SK-N-SH (cell line): ENCODE results near the gene PARP16. TPM values are rescaled to one million over a fixed set of nuclear protein-coding genes. Genes with fewer than 3 reads are reported as not detected.

Experiments
- CTCF ChIA-PET: fragments of 300-600, 350-600 bp; formaldehyde crosslinking; extraction: SDS; loops from one replicate; lab custom pipeline; 2021; lab: Yijun Ruan, JAX
- POLR2A ChIA-PET: fragments of 350-600 bp; sonication (Branson Sonifier 250); formaldehyde crosslinking; extraction: SDS; loops from one replicate; lab custom pipeline; 2020; ENCODE audit warnings: antibody characterized with exemption, inconsistent platforms; lab: Yijun Ruan, JAX
- DNase-seq: peaks from one replicate; pipeline ENCODE4 v3.0.0; 2012
- H2AFZ ChIP-seq: fragments of 200-600 bp; sonication (generic); 2 replicates; pipeline ENCODE4 v1.8.1; 2016; ENCODE audit warnings: antibody characterized with exemption, mild to moderate bottlenecking, low read depth
- H3F3A ChIP-seq: fragments of 200-600 bp; sonication (generic); replicated peaks from 2 replicates; pipeline ENCODE3; 2016; ENCODE audit warnings: antibody characterized with exemption, mild to moderate bottlenecking; ENCODE audit not compliant: insufficient read depth
- H3K27ac ChIP-seq, 2 experiments: fragments of 200-500 bp in 1 of 2; fragments of 200-600 bp in 1 of 2; sonication (Bioruptor generic) in 1 of 2; sonication (generic), shearing (Covaris generic) in 1 of 2; 2 replicates each; pipeline versions ENCODE4 v1.5.1 to v1.6.1; 2014 to 2016; ENCODE audit warnings: low read depth in 2 of 2, inconsistent platforms in 1 of 2, low read length in 1 of 2, mild to moderate bottlenecking in 1 of 2, mixed read lengths in 1 of 2
- H3K27me3 ChIP-seq: fragments of 200-600 bp; sonication (generic), shearing (Covaris generic); 2 replicates; pipeline ENCODE4 v1.6.1; 2016; ENCODE audit warnings: mixed run types; ENCODE audit not compliant: insufficient read depth
- H3K36me3 ChIP-seq, 2 experiments: fragments of 200-500 bp in 1 of 2; fragments of 200-600 bp in 1 of 2; sonication (Bioruptor generic) in 1 of 2; sonication (generic) in 1 of 2; replicated peaks in 1 of 2; 2 replicates each; pipeline versions ENCODE3 to v1.5.1; 2014 to 2016; ENCODE audit warnings: low read length in 1 of 2, mild to moderate bottlenecking in 1 of 2; ENCODE audit not compliant: insufficient read depth in 2 of 2, control insufficient read depth in 1 of 2
- H3K4me1 ChIP-seq, 2 experiments: fragments of 200-500 bp in 1 of 2; fragments of 200-600 bp in 1 of 2; sonication (Bioruptor generic) in 1 of 2; sonication (generic), shearing (Covaris generic) in 1 of 2; 2 replicates each; pipeline versions ENCODE4 v1.5.1 to v1.6.1; 2014 to 2016; ENCODE audit warnings: low read depth in 1 of 2, low read length in 1 of 2, mixed run types in 1 of 2; ENCODE audit not compliant: insufficient read depth in 2 of 2, control insufficient read depth in 1 of 2
- H3K4me2 ChIP-seq: fragments of 200-600 bp; sonication (generic), shearing (Covaris generic); 2 replicates; pipeline ENCODE4 v1.6.1; 2017; ENCODE audit warnings: mixed run types
- H3K4me3 ChIP-seq, 2 experiments: fragments of 200-500 bp in 1 of 2; fragments of 200-600 bp in 1 of 2; sonication (Bioruptor generic) in 1 of 2; sonication (generic), shearing (Covaris generic) in 1 of 2; 2 replicates each; pipeline versions ENCODE4 v1.5.1 to v1.8.1; 2014 to 2016; ENCODE audit warnings: low read depth in 2 of 2, inconsistent platforms in 1 of 2, low read length in 1 of 2, mild to moderate bottlenecking in 1 of 2, mixed read lengths in 1 of 2, moderate library complexity in 1 of 2
- H3K79me2 ChIP-seq: fragments of 200-600 bp; sonication (generic); 2 replicates; pipeline ENCODE4 v1.8.1; 2017; ENCODE audit warnings: mild to moderate bottlenecking; ENCODE audit not compliant: insufficient read depth
- H3K9ac ChIP-seq: fragments of 200-600 bp; sonication (generic); 2 replicates; pipeline ENCODE4 v1.6.1; 2017; ENCODE audit warnings: mixed run types
- H3K9me2 ChIP-seq: fragments of 200-600 bp; sonication (generic); 2 replicates; pipeline ENCODE4 v1.6.1; 2017; ENCODE audit warnings: mixed run types
- H3K9me3 ChIP-seq: fragments of 200-600 bp; sonication (generic); 2 replicates; pipeline ENCODE4 v1.6.1; 2017; ENCODE audit warnings: mixed run types, mild to moderate bottlenecking, moderate library complexity
- H4K20me1 ChIP-seq: fragments of 200-600 bp; sonication (generic); 2 replicates; pipeline ENCODE4 v1.6.1; 2017; ENCODE audit warnings: mild to moderate bottlenecking, mixed run types; ENCODE audit not compliant: insufficient read depth
- CHD2 ChIP-seq: fragments of 150-350 bp; IDR thresholded peaks from 2 replicates; pipeline ENCODE4 v1.6.1; 2018; ENCODE audit warnings: low read length; ENCODE audit not compliant: partially characterized antibody
- EZH2phosphoT487 ChIP-seq: fragments of 200-600 bp; sonication (generic); IDR thresholded peaks from 2 replicates; pipeline ENCODE4 v1.6.1; 2017; ENCODE audit warnings: low read depth, mixed run types, mild to moderate bottlenecking, antibody characterized with exemption, moderate library complexity, borderline replicate concordance
- FOXM1 ChIP-seq: IDR thresholded peaks from 2 replicates; pipeline ENCODE4 v1.4.0; 2012; ENCODE audit warnings: low read depth, mild to moderate bottlenecking
- GABPA ChIP-seq: IDR thresholded peaks from 2 replicates; pipeline ENCODE4 v1.4.0; 2012; ENCODE audit warnings: low read depth, mild to moderate bottlenecking
- GATA2 ChIP-seq: sonication (generic); formaldehyde crosslinking; IDR thresholded peaks from 2 replicates; pipeline ENCODE4 v1.5.0; 2020; ENCODE audit warnings: mild to moderate bottlenecking, missing genetic modification reagents
- JUND ChIP-seq: IDR thresholded peaks from 2 replicates; pipeline ENCODE4 v1.4.0; 2012
- NRF1 ChIP-seq: IDR thresholded peaks from 2 replicates; pipeline ENCODE4 v1.6.1; 2012; ENCODE audit warnings: low read depth, mild to moderate bottlenecking, low read length
- RXRA ChIP-seq: IDR thresholded peaks from 2 replicates; pipeline ENCODE4 v1.4.0; 2012; ENCODE audit warnings: low read depth, mild to moderate bottlenecking, borderline replicate concordance
- TAF1 ChIP-seq: IDR thresholded peaks from 2 replicates; pipeline ENCODE4 v1.6.1; 2012; ENCODE audit warnings: low read depth, mild to moderate bottlenecking, low read length, moderate library complexity, borderline replicate concordance
- TCF12 ChIP-seq: IDR thresholded peaks from 2 replicates; pipeline ENCODE4 v1.4.0; 2012
- TEAD4 ChIP-seq: IDR thresholded peaks from 2 replicates; pipeline ENCODE4 v1.4.0; 2012; ENCODE audit warnings: mild to moderate bottlenecking, borderline replicate concordance; ENCODE audit not compliant: insufficient read depth
- YY1 ChIP-seq: IDR thresholded peaks from 2 replicates; pipeline ENCODE4 v1.4.0; 2012; ENCODE audit warnings: low read depth, mild to moderate bottlenecking
- WGBS: methylation state at CpG from one replicate; pipeline ENCODE4 v1.1.6; 2017; ENCODE audit warnings: low lambda C conversion rate; 5-methylcytosine and 5-hydroxymethylcytosine counted together
- polyA plus RNA-seq, 3 experiments: library from polyadenylated mRNA; depleted of rRNA; stranded (reverse); fragments of >200 nt; gene quantifications; 2 replicates each; pipeline ENCODE4 v1.2.3, GENCODE V29; 2012
- TF ChIP-seq, protein P1 (sequence below): fragments of 200-600 bp; sonication (generic); IDR thresholded peaks from 2 replicates; pipeline ENCODE4 v1.6.1; 2017; ENCODE audit warnings: antibody characterized with exemption, mild to moderate bottlenecking, moderate library complexity
- TF ChIP-seq, protein P2 (sequence below): IDR thresholded peaks from 2 replicates; pipeline ENCODE4 v1.4.0; 2012; ENCODE audit warnings: low read depth
- TF ChIP-seq, protein P3 (sequence below): IDR thresholded peaks from 2 replicates; pipeline ENCODE4 v1.6.1; 2012; ENCODE audit warnings: mild to moderate bottlenecking, low read depth, low read length, moderate library complexity

The PARP16 gene
- polyA plus RNA-seq, 1 of the 3 experiments (the other 2 are of a cell fraction), result 6.3 TPM

DNA sequence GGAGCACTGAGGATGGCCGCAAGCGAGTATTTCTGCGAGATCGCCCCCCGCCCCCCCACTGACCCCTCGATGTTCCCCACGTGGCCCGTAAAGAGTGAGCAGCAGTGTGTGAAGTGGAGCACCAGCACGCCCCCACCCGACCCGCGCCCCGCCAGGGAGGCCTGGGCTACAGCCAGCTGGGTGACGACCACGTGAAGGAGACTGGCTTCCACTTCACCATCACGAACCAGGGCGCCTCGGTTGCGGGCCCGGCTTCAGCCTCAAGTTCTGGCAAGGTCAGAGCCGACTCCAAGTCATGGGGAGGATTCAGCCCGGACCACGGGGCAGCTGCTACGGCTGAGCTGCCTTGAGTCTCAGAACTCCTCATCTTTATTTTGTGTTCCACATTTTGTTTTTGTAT is 15.4 kb upstream of the PARP16 start:
- ChIA-PET POLR2A (no interaction called here), CTCF (interaction anchor here (1.6 to 6.0 kb wide), 2 partner anchors 114 to 247 kb away, joined by 3 to 72 read pairs; partner anchors contain the start of gene CLPX)
- Histone ChIP-seq H3K9me3 (no peaks in the 10 kb centered on the region), H2AFZ (no peak overlapping the region), H3K4me1 (peaks cover 8 to 10% of the 10 kb centered on the region in 2 experiments; a peak in 2 of 4 replicates), H3K4me3 (no peak overlapping the region), H3K4me2 (no peak overlapping the region), H3K36me3 (no peaks in the 10 kb centered on the region), H3K79me2 (no peaks in the 10 kb centered on the region), H3K9ac (no peak overlapping the region), H3K27ac (no peak overlapping the region), H3F3A (peaks cover 39% of the 10 kb centered on the region), H3K9me2 (no peaks in the 10 kb centered on the region), H3K27me3 (no peaks in the 10 kb centered on the region), H4K20me1 (peaks cover 4% of the 10 kb centered on the region; the same call in 1 of the 2 replicates)
- TF ChIP-seq RXRA (no peak), CHD2 (no peak), NRF1 (no peak), GATA2 (CRISPR knock-in tag) (no peak), EZH2phosphoT487 (no peak), TAF1 (no peak), GABPA (no peak), TCF12 (no peak), TEAD4 (no peak), JUND (no peak), FOXM1 (no peak), YY1 (no peak)
- TF ChIP-seq, protein P1, sequence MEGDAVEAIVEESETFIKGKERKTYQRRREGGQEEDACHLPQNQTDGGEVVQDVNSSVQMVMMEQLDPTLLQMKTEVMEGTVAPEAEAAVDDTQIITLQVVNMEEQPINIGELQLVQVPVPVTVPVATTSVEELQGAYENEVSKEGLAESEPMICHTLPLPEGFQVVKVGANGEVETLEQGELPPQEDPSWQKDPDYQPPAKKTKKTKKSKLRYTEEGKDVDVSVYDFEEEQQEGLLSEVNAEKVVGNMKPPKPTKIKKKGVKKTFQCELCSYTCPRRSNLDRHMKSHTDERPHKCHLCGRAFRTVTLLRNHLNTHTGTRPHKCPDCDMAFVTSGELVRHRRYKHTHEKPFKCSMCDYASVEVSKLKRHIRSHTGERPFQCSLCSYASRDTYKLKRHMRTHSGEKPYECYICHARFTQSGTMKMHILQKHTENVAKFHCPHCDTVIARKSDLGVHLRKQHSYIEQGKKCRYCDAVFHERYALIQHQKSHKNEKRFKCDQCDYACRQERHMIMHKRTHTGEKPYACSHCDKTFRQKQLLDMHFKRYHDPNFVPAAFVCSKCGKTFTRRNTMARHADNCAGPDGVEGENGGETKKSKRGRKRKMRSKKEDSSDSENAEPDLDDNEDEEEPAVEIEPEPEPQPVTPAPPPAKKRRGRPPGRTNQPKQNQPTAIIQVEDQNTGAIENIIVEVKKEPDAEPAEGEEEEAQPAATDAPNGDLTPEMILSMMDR, result no peak
- TF ChIP-seq, protein P2, sequence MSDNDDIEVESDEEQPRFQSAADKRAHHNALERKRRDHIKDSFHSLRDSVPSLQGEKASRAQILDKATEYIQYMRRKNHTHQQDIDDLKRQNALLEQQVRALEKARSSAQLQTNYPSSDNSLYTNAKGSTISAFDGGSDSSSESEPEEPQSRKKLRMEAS, result no peak
- TF ChIP-seq, protein P3, sequence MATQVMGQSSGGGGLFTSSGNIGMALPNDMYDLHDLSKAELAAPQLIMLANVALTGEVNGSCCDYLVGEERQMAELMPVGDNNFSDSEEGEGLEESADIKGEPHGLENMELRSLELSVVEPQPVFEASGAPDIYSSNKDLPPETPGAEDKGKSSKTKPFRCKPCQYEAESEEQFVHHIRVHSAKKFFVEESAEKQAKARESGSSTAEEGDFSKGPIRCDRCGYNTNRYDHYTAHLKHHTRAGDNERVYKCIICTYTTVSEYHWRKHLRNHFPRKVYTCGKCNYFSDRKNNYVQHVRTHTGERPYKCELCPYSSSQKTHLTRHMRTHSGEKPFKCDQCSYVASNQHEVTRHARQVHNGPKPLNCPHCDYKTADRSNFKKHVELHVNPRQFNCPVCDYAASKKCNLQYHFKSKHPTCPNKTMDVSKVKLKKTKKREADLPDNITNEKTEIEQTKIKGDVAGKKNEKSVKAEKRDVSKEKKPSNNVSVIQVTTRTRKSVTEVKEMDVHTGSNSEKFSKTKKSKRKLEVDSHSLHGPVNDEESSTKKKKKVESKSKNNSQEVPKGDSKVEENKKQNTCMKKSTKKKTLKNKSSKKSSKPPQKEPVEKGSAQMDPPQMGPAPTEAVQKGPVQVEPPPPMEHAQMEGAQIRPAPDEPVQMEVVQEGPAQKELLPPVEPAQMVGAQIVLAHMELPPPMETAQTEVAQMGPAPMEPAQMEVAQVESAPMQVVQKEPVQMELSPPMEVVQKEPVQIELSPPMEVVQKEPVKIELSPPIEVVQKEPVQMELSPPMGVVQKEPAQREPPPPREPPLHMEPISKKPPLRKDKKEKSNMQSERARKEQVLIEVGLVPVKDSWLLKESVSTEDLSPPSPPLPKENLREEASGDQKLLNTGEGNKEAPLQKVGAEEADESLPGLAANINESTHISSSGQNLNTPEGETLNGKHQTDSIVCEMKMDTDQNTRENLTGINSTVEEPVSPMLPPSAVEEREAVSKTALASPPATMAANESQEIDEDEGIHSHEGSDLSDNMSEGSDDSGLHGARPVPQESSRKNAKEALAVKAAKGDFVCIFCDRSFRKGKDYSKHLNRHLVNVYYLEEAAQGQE, result no peak
- WGBS, result 89% methylated on average over 13 of the region's 24 CpGs
- DNase-seq, result no peak
